Muscle layer of duodenum (tissue), 2 donors: ENCODE measurements around the gene NT5C1B.

Experiments
- H3K27ac ChIP-seq: one replicate; pipeline ENCODE4 v1.7.0; 2013; ENCODE audit warnings: mild to moderate bottlenecking, low read length
- H3K27me3 ChIP-seq: one replicate; pipeline ENCODE4 v1.7.0; 2013; ENCODE audit warnings: low read depth, mild to moderate bottlenecking, control low read depth, low read length
- H3K36me3 ChIP-seq, 2 donors: one replicate each; pipeline ENCODE4 v1.7.0; 2013; ENCODE audit warnings: low read length in 2 of 2, control low read depth in 1 of 2, mild to moderate bottlenecking in 1 of 2; ENCODE audit not compliant: insufficient read depth in 2 of 2, control insufficient read depth in 1 of 2
- H3K4me1 ChIP-seq, 2 donors: one replicate each; pipeline ENCODE4 v1.7.0; 2013; ENCODE audit warnings: low read length in 2 of 2, mild to moderate bottlenecking in 2 of 2, control low read depth in 1 of 2, moderate library complexity in 1 of 2; ENCODE audit not compliant: insufficient read depth in 2 of 2, control insufficient read depth in 1 of 2
- H3K4me3 ChIP-seq, 2 donors: one replicate each; pipeline ENCODE4 v1.7.0; 2013; ENCODE audit warnings: low read length in 2 of 2, low read depth in 1 of 2, mild to moderate bottlenecking in 1 of 2
- H3K9me3 ChIP-seq, 2 donors: one replicate each; pipeline ENCODE4 v1.7.0; 2013; ENCODE audit warnings: low read length in 2 of 2, control low read depth in 1 of 2, mild to moderate bottlenecking in 1 of 2; ENCODE audit not compliant: control insufficient read depth in 1 of 2
- donor health status: healthy.

The NT5C1B gene

GRCh38 chr2:18619091-18619490 lies 29.7 kb upstream of the NT5C1B start:
- H3K27ac ChIP-seq, result no peak overlapping the region
- no peaks in the 10 kb centered on the region for H3K27me3 ChIP-seq
- H3K36me3 ChIP-seq, result no peaks in the 10 kb centered on the region
- no peak overlapping the region for H3K4me3 ChIP-seq
- no peaks in the 10 kb centered on the region for H3K9me3 ChIP-seq
- no peaks in the 10 kb centered on the region for H3K4me1 ChIP-seq

GRCh38 chr2:18614041-18614440 lies 24.7 kb upstream of the NT5C1B start:
- Histone ChIP-seq H3K9me3 (no peaks in the 10 kb centered on the region), H3K4me3 (no peak overlapping the region), H3K36me3 (no peaks in the 10 kb centered on the region), H3K27ac (no peak overlapping the region), H3K27me3 (no peaks in the 10 kb centered on the region), H3K4me1 (no peaks in the 10 kb centered on the region)

GRCh38 chr2:18612133-18612532 lies 22.8 kb upstream of the NT5C1B start:
- Histone ChIP-seq H3K4me1 (no peaks in the 10 kb centered on the region), H3K9me3 (no peaks in the 10 kb centered on the region), H3K27me3 (no peaks in the 10 kb centered on the region), H3K4me3 (no peak overlapping the region), H3K36me3 (no peaks in the 10 kb centered on the region), H3K27ac (no peak overlapping the region)

GRCh38 chr2:18611604-18612003 lies 22.2 kb upstream of the NT5C1B start:
- H3K27me3 ChIP-seq, result no peaks in the 10 kb centered on the region
- H3K4me3 ChIP-seq, result no peak overlapping the region
- H3K36me3 ChIP-seq, result no peaks in the 10 kb centered on the region
- H3K9me3 ChIP-seq, result no peaks in the 10 kb centered on the region
- H3K27ac ChIP-seq, result no peak overlapping the region
- H3K4me1 ChIP-seq, result no peaks in the 10 kb centered on the region

GRCh38 chr2:18611184-18611583 lies 21.8 kb upstream of the NT5C1B start:
- H3K4me3 ChIP-seq, result no peak overlapping the region
- no peaks in the 10 kb centered on the region for H3K4me1 ChIP-seq
- no peaks in the 10 kb centered on the region for H3K9me3 ChIP-seq
- no peaks in the 10 kb centered on the region for H3K36me3 ChIP-seq
- no peak overlapping the region for H3K27ac ChIP-seq
- H3K27me3 ChIP-seq, result no peaks in the 10 kb centered on the region

GRCh38 chr2:18610651-18611050 lies 21.3 kb upstream of the NT5C1B start:
- Histone ChIP-seq H3K9me3 (no peaks in the 10 kb centered on the region), H3K27ac (no peak overlapping the region), H3K27me3 (no peaks in the 10 kb centered on the region), H3K4me3 (no peak overlapping the region), H3K4me1 (no peaks in the 10 kb centered on the region), H3K36me3 (no peaks in the 10 kb centered on the region)

GRCh38 chr2:18610090-18610489 lies 20.7 kb upstream of the NT5C1B start:
- H3K36me3 ChIP-seq, result no peaks in the 10 kb centered on the region
- H3K27me3 ChIP-seq, result no peaks in the 10 kb centered on the region
- H3K4me3 ChIP-seq, result no peak overlapping the region
- H3K4me1 ChIP-seq, result no peaks in the 10 kb centered on the region
- H3K9me3 ChIP-seq, result no peaks in the 10 kb centered on the region
- H3K27ac ChIP-seq, result no peak overlapping the region

GRCh38 chr2:18605115-18605514 lies 15.7 kb upstream of the NT5C1B start:
- Histone ChIP-seq H3K27ac (no peak overlapping the region), H3K4me1 (peaks cover 0 to 6% of the 10 kb centered on the region in 2 donors), H3K4me3 (no peak overlapping the region), H3K36me3 (no peaks in the 10 kb centered on the region), H3K27me3 (no peaks in the 10 kb centered on the region), H3K9me3 (no peaks in the 10 kb centered on the region)

- no peak overlapping the region for H3K27ac ChIP-seq
- H3K36me3 ChIP-seq, result no peaks in the 10 kb centered on the region
- no peaks in the 10 kb centered on the region for H3K27me3 ChIP-seq
- H3K4me1 ChIP-seq, result peaks cover 0 to 6% of the 10 kb centered on the region in 2 donors
- H3K9me3 ChIP-seq, result no peaks in the 10 kb centered on the region
- no peak overlapping the region for H3K4me3 ChIP-seq
These were observed 15.1 kb upstream of the NT5C1B start for GRCh38 chr2:18604531-18604885.

GRCh38 chr2:18603854-18604530 lies 14.6 kb upstream of the NT5C1B start:
- Histone ChIP-seq H3K27me3 (no peaks in the 10 kb centered on the region), H3K4me3 (no peak overlapping the region), H3K27ac (no peak overlapping the region), H3K4me1 (peaks cover 0 to 6% of the 10 kb centered on the region in 2 donors), H3K9me3 (no peaks in the 10 kb centered on the region), H3K36me3 (no peaks in the 10 kb centered on the region)

- Histone ChIP-seq H3K27ac (no peak overlapping the region), H3K4me3 (no peak overlapping the region), H3K9me3 (no peaks in the 10 kb centered on the region), H3K36me3 (no peaks in the 10 kb centered on the region), H3K4me1 (peaks cover 0 to 6% of the 10 kb centered on the region in 2 donors), H3K27me3 (no peaks in the 10 kb centered on the region)
These were observed 12.9 kb upstream of the NT5C1B start for GRCh38 chr2:18602298-18602697.

- no peak overlapping the region for H3K27ac ChIP-seq
- no peaks in the 10 kb centered on the region for H3K27me3 ChIP-seq
- H3K9me3 ChIP-seq, result no peaks in the 10 kb centered on the region
- no peak overlapping the region for H3K4me3 ChIP-seq
- peaks cover 0 to 6% of the 10 kb centered on the region in 2 donors for H3K4me1 ChIP-seq
- no peaks in the 10 kb centered on the region for H3K36me3 ChIP-seq
These were observed 10.9 kb upstream of the NT5C1B start for GRCh38 chr2:18600255-18600613.
